Testis (tissue), 2 donors: ENCODE data around the gene LTA4H.

Experiments used
- CTCF ChIP-seq, 3 experiments: fragments of 450-650 bp in 2 of 3; fragments of 200-600 bp in 1 of 3; sonication (generic) in 1 of 3; IDR thresholded peaks; one replicate each; pipeline ENCODE4 v1.5.1; 2016 to 2019; ENCODE audit warnings: antibody characterized with exemption in 3 of 3, mild to moderate bottlenecking in 2 of 3, moderate library complexity in 1 of 3
- POLR2A ChIP-seq: fragments of 450-650 bp; IDR thresholded peaks from one replicate; pipeline ENCODE4 v1.6.1; 2017; ENCODE audit warnings: antibody characterized with exemption, mild to moderate bottlenecking, moderate library complexity

GRCh38 chr12:96048393-96048969 is 13.1 kb upstream of the LTA4H start:
- TF ChIP-seq CTCF (IDR thresholded peaks at IDR 0.05) = no peak
- TF ChIP-seq POLR2A = no peak
